ENCODE measurements around the gene PKDREJ. TPM values are rescaled to one million over a fixed set of nuclear protein-coding genes. Genes with fewer than 3 reads are reported as not detected.
A peak's percentile ranks its signal among the peaks of the same experiment; 100 is the strongest.

PKDREJ gene
- total RNA-seq, 1 experiment from 2014 or later = not detected

GRCh38 chr22:46308283-46308988 lies 45.3 kb upstream of the PKDREJ start:
- Histone ChIP-seq H3K9me2 (ENCODE audit: insufficient read depth) (no peaks in the 10 kb centered on the region), H3K4me1 (ENCODE audit: control insufficient read depth in 1 of 2, insufficient read depth in 2 of 2, low read length in 2 of 2) (no peaks in the 10 kb centered on the region), H3K9ac (ENCODE audit: low read length) (no peak overlapping the region), H3K27me3 (ENCODE audit: insufficient read depth, low read length) (no peaks in the 10 kb centered on the region), H3K4me2 (ENCODE audit: low read length) (no peak overlapping the region), H4K20me1 (ENCODE audit: insufficient read depth) (no peaks in the 10 kb centered on the region), H3K27ac (ENCODE audit: low read depth, low read length) (no peak overlapping the region), H3K79me2 (ENCODE audit: insufficient read depth, low read length) (peaks cover 70% of the 10 kb centered on the region), H3K4me3 (replicated peaks in 1 of 2; ENCODE audit: low read depth in 1 of 2, low read length in 2 of 2) (no peak overlapping the region), H2AFZ (ENCODE audit: low read depth, low read length, poor library complexity, severe bottlenecking) (no peak overlapping the region), H3K36me3 (ENCODE audit: control insufficient read depth in 1 of 2, insufficient read depth in 2 of 2, low read length in 2 of 2) (peaks cover 20 to 37% of the 10 kb centered on the region in 2 experiments), H3K9me3 (ENCODE audit: control insufficient read depth in 1 of 2, insufficient read depth in 1 of 2, low read depth in 1 of 2, low read length in 2 of 2) (no peaks in the 10 kb centered on the region)
- POLR2A ChIA-PET = no interaction called here
- ATAC-seq (no peak), DNase-seq (ENCODE audit: low read depth, low spot score) (no peak)
- intact Hi-C loops (cut with micrococcal nuclease) = no loop called here
- TSS peak; percentile 37 for BruUV-seq (replicated peaks)
- RAD21 ChIA-PET (ENCODE audit: low non-redundant PET in 1 of 2, low total read pairs in 2 of 2, uncharacterized antibody in 2 of 2, unreplicated experiment in 2 of 2) = no interaction called here
- TF ChIP-seq ZFX (IDR thresholded peaks at IDR 0.05) (no peak), CBX3 (IDR thresholded peaks at IDR 0.05; ENCODE audit: low read depth) (no peak), JUND (IDR thresholded peaks at IDR 0.05) (no peak)
- TF ChIP-seq, protein P1, sequence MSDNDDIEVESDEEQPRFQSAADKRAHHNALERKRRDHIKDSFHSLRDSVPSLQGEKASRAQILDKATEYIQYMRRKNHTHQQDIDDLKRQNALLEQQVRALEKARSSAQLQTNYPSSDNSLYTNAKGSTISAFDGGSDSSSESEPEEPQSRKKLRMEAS (IDR thresholded peaks at IDR 0.05) = no peak
- CTCF ChIA-PET = no interaction called here

DNA sequence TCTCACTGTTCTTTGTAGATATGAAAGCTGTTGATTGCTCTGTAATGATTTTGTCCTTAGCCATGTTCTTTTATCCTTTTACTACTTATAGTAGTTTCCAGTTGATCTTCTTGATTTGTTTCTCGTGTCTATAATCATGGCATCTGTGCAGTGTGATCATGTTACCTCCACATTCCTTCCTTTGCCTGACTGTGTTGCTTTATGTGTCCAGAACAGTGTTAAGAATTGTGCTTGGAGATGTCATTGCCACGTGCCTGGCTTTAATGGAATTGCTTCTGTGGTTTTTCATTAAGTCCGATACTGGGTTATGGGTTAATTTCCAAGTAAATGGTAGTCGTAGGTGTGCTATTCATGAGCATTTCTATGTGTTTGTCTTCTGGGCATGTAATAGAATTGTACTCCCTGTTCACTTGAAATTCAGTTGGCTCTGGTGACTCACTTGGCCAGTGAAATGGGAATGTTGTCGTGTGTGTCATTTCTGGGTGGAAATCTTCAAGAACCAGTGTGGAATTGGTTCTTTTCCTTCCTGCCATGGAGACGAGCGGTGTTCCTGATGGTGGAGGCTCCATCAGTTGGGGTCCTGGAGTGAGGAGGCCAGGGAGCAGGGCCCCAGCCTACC lies 40.3 kb upstream of the PKDREJ start:
- CTCF ChIA-PET = no interaction called here
- H3K79me2 ChIP-seq (ENCODE audit: insufficient read depth, low read length) = peaks cover 87% of the 10 kb centered on the region
- DNase-seq (ENCODE audit: low read depth, low spot score) = no peak

More for the DNA sequence above, 40.3 kb upstream of the PKDREJ start:
- intact Hi-C loops (cut with micrococcal nuclease) = no loop called here
- no peak overlapping the region for H3K4me2 ChIP-seq (ENCODE audit: low read length)
- no peak overlapping the region for H2AFZ ChIP-seq (ENCODE audit: low read depth, low read length, poor library complexity, severe bottlenecking)
- H3K27me3 ChIP-seq (ENCODE audit: insufficient read depth, low read length) = no peaks in the 10 kb centered on the region
- H4K20me1 ChIP-seq (ENCODE audit: insufficient read depth) = no peaks in the 10 kb centered on the region
- no TSS peak for BruUV-seq (replicated peaks)
- no peak for ATAC-seq
- peaks cover 10 to 37% of the 10 kb centered on the region in 2 experiments for H3K36me3 ChIP-seq (ENCODE audit: control insufficient read depth in 1 of 2, insufficient read depth in 2 of 2, low read length in 2 of 2)
- ChIA-PET POLR2A (no interaction called here), RAD21 (ENCODE audit: low non-redundant PET in 1 of 2, low total read pairs in 2 of 2, uncharacterized antibody in 2 of 2, unreplicated experiment in 2 of 2) (no interaction called here)
- H3K9me3 ChIP-seq (ENCODE audit: control insufficient read depth in 1 of 2, insufficient read depth in 1 of 2, low read depth in 1 of 2, low read length in 2 of 2) = no peaks in the 10 kb centered on the region
- no peak overlapping the region for H3K9ac ChIP-seq (ENCODE audit: low read length)
- TF ChIP-seq EZH2phosphoT487 (IDR thresholded peaks at IDR 0.05; ENCODE audit: borderline replicate concordance) = no peak
- TF ChIP-seq, protein P2, sequence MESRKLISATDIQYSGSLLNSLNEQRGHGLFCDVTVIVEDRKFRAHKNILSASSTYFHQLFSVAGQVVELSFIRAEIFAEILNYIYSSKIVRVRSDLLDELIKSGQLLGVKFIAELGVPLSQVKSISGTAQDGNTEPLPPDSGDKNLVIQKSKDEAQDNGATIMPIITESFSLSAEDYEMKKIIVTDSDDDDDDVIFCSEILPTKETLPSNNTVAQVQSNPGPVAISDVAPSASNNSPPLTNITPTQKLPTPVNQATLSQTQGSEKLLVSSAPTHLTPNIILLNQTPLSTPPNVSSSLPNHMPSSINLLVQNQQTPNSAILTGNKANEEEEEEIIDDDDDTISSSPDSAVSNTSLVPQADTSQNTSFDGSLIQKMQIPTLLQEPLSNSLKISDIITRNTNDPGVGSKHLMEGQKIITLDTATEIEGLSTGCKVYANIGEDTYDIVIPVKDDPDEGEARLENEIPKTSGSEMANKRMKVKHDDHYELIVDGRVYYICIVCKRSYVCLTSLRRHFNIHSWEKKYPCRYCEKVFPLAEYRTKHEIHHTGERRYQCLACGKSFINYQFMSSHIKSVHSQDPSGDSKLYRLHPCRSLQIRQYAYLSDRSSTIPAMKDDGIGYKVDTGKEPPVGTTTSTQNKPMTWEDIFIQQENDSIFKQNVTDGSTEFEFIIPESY (IDR thresholded peaks at IDR 0.05; ENCODE audit: extremely low read depth, insufficient replicate concordance, low read length) = no peak
- no peak for TF ChIP-seq SP1 (IDR thresholded peaks at IDR 0.05; ENCODE audit: low read depth)
- no peak for TF ChIP-seq TCF7L2 (IDR thresholded peaks at IDR 0.05; ENCODE audit: borderline replicate concordance, extremely low read depth, insufficient read depth, insufficient read length)
- no peak for TF ChIP-seq RAD21 (IDR thresholded peaks at IDR 0.05; ENCODE audit: low read depth)
- TF ChIP-seq EZH2 (IDR thresholded peaks at IDR 0.05) = no peak
- no peak for TF ChIP-seq CEBPB (IDR thresholded peaks at IDR 0.05; ENCODE audit: low read depth)
- TF ChIP-seq, protein P3, sequence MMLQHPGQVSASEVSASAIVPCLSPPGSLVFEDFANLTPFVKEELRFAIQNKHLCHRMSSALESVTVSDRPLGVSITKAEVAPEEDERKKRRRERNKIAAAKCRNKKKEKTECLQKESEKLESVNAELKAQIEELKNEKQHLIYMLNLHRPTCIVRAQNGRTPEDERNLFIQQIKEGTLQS (IDR thresholded peaks at IDR 0.05) = no peak
- no peak for TF ChIP-seq SRF (IDR thresholded peaks at IDR 0.05; ENCODE audit: low read depth)
- H3K9me2 ChIP-seq (ENCODE audit: insufficient read depth) = no peaks in the 10 kb centered on the region
- no peak overlapping the region for H3K27ac ChIP-seq (ENCODE audit: low read depth, low read length)
- H3K4me3 ChIP-seq (replicated peaks in 1 of 2; ENCODE audit: low read depth in 1 of 2, low read length in 2 of 2) = no peak overlapping the region
- H3K4me1 ChIP-seq (ENCODE audit: control insufficient read depth in 1 of 2, insufficient read depth in 2 of 2, low read length in 2 of 2) = peaks cover 3% of the 10 kb centered on the region in 2 experiments; a peak in 1 of 4 replicates
